ENCODE data around the gene GPC3.

DNA sequence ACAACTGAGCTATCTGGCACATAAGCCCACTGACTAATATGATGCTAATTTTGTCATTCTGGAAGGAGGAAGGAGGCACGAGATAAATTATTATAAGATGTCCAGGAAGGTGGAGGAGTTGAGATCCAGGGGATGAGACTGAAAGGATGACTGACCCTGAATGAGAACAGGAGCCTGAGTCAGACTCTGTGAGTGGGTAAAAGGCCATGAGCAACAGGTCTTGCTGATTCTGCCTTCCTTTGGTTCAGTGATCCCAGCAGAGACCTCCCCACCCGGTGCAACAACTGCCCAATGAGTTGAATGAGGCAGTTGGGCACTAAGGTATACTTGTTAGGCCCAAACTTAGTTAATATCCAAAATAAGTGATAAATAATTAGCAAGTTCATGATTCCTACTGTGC, 332.0 kb downstream of the GPC3 start:
- TF ChIP-seq, protein P1, sequence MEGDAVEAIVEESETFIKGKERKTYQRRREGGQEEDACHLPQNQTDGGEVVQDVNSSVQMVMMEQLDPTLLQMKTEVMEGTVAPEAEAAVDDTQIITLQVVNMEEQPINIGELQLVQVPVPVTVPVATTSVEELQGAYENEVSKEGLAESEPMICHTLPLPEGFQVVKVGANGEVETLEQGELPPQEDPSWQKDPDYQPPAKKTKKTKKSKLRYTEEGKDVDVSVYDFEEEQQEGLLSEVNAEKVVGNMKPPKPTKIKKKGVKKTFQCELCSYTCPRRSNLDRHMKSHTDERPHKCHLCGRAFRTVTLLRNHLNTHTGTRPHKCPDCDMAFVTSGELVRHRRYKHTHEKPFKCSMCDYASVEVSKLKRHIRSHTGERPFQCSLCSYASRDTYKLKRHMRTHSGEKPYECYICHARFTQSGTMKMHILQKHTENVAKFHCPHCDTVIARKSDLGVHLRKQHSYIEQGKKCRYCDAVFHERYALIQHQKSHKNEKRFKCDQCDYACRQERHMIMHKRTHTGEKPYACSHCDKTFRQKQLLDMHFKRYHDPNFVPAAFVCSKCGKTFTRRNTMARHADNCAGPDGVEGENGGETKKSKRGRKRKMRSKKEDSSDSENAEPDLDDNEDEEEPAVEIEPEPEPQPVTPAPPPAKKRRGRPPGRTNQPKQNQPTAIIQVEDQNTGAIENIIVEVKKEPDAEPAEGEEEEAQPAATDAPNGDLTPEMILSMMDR (IDR thresholded peaks at IDR 0.05): no peak
- TF ChIP-seq POLR2A (IDR thresholded peaks at IDR 0.05): no peak
